NCI-H2227 (cell line): ENCODE data around the gene ADISSP.

ENCODE experiments used
- DNase-seq: peaks from one replicate; lab custom pipeline; 2025; ENCODE audit not compliant: unreplicated experiment; lab: John Stamatoyannopoulos, UW

The ADISSP gene

GRCh38 chr20:3781153-3781910 lies 13.8 kb upstream of the ADISSP start, which contains the start of gene SPEF1:
SPEF1 (minus strand) TSS chr20:3781448; CDS start chr20:3781287, 161 bp downstream.
- DNase-seq: peak; percentile 96

DNA sequence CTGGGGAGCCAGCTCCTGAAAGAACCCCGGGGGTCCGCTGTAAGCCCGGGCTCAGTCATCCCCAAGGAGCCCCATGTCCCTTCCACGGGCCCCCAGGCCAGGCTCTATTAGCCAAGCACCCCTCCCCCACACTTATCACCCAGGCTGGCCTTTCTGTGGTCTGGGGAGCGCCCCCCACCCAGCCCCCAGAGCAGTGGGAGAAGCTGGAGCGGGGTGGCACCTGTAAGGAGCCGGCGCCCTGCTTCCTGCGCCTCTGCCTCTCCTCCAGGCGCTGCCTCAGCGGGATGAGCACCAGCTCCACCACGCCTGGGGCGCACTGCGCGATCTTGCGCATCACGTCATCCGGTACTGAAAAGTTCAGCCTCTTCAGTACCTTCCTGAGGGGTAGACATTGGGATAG lies 11.4 kb upstream of the ADISSP start:
- DNase-seq: no peak

DNA sequence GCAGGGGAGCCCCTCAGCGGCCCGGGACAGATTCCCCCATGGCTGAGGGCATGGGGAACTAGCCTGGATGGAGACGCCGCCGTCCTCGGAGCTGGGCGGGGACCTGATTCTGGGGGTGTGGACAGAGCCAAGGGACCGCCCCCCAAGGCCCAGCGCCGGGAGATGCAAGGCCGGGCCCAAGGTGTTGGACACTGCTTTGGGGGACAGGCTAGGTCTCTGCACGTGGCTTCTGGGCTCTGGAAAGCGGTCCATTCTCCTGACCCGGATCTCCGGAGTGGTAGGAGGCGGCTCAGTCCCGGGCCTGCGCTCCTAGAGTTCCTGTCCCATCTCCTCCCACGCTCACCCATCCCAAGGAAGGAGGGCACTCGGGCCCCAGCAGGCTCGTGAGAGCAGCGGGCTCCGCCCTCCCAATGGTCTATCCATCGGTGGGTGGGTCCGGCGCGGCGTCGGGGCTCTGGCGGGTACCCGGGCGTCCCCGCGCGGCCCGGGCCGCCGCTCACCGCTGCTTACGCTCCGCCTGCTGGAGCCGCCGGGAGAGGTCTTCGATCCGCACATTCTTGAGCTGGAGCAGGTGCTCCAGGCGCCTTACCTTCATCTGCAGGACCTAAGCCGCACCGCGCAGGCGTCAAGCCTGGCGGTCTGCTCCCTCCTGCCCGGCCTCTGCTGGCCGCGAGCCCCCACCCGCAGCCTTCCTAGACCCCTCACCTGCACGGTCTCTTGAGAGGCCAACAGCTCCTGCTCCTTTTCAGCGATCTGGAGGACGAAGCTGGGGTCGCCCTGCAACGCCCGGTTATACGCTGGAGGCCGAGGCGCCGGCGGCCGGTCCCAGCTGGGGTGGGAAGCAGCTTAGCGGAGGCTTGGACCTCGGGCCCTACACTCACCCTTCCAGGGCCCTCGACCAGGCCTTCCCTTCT lies 10.4 kb upstream of the ADISSP start:
- DNase-seq: peak; percentile 80

DNA sequence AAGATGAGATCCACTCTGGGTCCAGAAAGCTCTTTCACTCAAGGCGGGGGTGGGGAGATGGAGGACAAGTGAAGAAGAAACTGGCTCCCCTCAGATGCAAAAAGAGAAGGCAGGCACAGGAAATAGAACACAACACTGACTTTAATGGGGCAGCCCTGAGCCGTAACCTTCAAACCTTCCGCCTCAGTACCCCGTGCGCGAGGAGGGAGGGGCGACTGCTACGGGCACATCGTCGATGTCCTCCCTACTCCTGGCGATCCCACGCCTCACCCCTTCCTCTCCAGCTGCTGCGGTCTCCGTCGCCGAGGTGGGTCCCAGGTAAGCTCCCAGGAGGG lies 9.8 kb upstream of the ADISSP start:
- DNase-seq: no peak

DNA sequence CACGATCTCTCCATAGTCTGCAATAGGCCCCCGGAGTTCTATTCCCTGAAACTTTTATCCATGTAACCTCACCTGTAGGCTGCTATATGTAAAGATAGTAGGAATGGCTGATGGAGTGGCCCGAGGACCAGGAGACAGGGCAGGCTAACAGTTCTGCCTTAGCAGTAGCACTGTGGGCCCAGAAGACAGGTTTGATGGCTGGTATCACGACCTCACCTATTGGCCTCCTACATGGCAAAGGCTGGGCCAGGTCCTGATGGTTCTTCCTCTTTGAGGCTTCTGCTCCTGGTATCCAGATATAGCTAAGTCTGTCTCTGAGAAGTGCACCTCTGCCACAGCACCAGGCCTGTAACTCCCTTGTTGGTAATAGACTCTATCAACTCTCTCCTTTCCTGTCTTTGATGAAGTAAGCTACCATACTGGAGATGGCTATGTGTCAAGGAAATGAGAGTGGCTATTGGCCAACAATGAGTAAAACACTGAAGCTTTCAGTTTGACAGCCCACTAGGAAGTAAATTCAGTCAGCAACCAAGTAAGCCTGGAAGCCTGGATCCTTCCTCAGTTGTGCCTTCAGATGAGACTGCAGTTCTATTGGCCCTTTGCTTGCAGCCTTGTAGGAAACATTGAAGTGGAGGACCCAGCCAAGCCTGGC lies 8.0 kb upstream of the ADISSP start:
- DNase-seq: no peak

DNA sequence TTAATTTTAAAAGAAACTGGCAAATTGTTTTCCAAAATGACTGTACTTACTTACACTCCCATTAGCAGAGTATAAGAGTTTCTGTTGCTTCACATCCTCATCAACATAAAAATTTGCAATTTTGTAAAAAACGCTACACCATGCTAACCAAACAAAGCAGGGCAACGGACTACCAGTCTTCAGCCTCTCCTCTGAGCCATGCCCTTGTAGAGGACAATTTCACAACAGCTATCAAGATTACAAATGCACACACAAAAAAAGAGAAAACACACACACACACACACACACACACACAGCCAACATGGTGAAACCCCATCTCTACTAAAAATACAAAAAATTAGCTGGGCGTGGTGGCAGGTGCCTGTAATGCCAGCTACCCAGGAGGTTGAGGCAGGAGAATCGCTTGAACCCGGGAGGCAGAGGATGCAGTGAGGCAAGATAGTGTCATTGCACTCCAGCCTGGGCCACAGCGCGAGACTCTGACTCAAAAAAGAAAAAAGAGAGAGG lies 4.1 kb upstream of the ADISSP start:
- no peak for DNase-seq

- DNase-seq: peak; percentile 91
Observed at GRCh38 chr20:3768342-3769130, 983 bp upstream of the ADISSP start.

- peak; percentile 40 for DNase-seq
Observed at GRCh38 chr20:3767110-3767426, 485 bp downstream of the ADISSP start.

- DNase-seq: no peak
Observed at GRCh38 chr20:3766422-3767109, 987 bp downstream of the ADISSP start.

- DNase-seq: no peak
Observed at GRCh38 chr20:3765171-3765882, 2.2 kb downstream of the ADISSP start.

DNA sequence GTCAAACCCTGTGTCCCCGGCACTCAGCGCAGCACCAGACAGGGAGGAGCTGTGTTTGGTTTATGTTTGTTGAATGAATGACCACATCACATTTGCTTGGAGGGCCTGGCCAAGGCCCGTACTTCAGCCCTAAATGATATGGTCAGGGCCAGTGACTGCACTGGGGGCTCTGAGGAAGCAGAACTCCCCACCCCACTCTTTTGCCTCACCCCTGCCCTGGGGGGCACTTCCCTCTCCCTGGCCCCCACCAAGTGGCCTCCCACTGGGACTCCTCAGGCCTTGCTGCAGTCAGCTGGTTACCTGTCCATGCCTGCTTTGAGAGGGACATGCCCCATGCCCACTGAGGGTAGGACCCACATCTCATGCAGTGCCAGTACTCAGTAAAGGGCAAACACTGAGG lies 2.9 kb downstream of the ADISSP start:
- DNase-seq: no peak

- no peak for DNase-seq
Observed at GRCh38 chr20:3763671-3764601, 3.6 kb downstream of the ADISSP start.

DNA sequence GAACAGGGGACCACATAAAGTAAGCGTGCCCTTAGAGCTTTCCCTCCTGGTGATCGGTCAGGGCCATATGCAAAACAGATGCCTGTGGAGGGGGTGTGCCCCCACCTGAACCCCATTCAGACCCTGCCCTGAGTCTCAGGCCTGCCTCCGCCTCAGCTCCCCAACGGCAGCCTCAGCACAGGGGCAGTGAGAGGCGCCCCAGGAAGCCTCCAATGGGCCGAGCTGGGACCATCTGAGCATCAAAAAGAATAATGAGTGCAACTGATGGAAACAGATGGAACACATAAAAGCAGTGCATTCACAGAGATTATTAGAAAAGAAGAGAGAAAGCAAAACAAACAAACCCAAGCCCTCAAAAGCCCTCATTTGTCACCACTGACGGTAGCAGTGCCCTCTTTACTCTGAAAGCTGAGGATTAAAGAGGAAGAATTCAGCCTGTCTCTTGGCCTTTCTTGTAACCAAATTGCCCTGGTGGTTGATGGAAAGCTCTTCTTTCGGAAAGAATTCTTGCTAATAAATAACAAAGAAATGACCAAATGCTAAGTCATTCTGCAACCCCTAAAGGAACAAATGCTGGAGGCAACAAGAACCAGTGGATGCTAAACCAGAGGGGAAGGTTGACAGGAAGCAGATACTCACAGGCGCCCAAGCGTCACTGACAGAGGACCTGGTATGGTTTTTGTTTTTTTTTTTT lies 6.8 kb downstream of the ADISSP start:
- peak; percentile 59 for DNase-seq

DNA sequence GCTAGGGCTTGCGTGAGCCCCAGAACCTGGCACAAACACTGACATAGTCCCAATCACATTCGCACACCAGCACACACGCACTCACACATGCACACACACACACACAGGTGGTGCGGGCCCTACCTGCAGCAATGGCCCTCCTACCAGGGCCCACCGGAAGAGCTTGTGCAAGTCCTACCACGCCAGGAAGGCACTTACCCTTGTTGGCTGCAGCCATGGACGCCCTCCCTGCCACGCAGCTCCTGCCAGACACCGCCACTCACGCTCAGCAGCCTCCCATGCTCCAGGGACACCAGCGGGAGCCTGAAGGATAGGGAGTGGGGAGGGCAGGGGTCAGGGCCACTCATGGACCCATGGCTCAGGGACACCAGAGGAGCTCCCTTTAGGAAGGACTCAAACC lies 7.7 kb downstream of the ADISSP start:
- no peak for DNase-seq

DNA sequence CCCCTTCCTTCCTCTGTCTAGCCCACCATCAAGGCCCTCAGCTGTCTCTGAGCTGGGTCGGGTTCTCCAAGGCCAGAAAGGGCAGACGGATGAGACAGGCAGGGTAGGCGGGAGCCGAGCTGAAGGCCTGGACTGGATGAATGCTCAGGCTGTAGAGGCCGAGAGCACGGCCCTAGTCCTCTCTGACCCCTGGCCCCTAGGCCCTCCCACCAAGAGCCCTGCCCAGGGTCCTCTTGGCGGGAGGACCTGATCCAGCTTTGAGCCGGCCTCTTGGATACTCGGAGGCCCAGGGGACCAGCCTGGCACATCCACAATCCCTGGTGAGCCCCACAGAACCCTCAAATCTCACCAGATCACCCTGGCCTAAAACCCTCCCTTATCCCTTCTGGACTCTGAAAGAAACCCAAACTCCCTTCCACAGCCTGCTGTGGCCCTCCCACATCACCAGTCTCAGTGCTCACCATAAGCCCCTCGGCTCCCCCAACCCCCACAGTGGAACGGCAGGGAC lies 8.2 kb downstream of the ADISSP start:
- no peak for DNase-seq

DNA sequence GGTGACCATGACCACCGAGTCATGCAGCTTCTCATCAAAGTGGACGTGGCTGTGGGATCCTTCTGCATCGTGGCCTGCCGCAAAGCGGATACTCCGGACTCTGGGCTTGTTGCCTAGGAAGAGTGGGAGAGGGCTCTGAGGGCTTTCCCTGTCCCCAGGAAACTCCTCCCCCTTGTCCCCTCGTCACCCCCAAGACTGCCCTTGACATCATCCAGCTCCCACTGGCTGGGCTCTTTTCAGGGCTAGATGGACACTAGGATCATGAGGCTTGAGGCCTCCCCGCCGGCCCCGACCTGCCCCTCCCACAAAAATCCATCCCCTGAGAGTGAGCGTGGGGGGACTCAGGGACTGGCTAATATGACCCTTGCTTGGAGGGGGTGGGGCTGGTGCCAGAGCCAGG lies 9.0 kb downstream of the ADISSP start:
- no peak for DNase-seq

DNA sequence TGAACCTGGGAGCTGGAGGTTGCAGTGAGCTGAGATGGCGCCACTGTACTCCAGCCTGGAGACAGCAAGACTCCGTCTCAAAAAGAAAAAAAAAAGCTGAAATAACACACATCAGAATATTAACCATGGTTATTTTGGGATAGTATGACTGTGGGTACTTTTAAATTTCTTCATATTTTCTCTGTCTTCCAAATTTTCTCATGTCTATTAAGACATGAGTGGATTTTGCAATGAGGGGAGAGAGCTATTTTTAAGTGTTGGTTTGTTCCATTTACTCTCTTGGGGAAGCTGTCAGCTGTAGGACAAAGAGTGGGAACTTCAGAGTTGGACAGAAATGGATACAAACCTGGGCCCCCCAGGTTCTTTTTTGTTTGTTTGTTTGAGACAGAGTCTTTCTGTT lies 10.3 kb downstream of the ADISSP start:
- DNase-seq: no peak
